A549 (cell line): ENCODE measurements around the gene ATP6V0A4.

Experiments used
- BHLHE40 ChIP-seq: IDR thresholded peaks from 2 replicates; pipeline ENCODE4 v1.6.1; 2012; ENCODE audit warnings: low read depth, low read length, inconsistent platforms
- CHD2 ChIP-seq: fragments of 150-350 bp; IDR thresholded peaks from 2 replicates; pipeline ENCODE4 v1.6.1; 2014; ENCODE audit warnings: low read length; ENCODE audit not compliant: partially characterized antibody
- HOXA7 ChIP-seq: fragments of 250-450 bp; sonication (Bioruptor Pico); IDR thresholded peaks from 2 replicates; pipeline ENCODE4 v1.5.0; 2020; ENCODE audit warnings: mild to moderate bottlenecking, moderate library complexity
- RAD21 ChIP-seq, 2 experiments: fragments of >200 bp in 1 of 2; sonication (Bioruptor Twin) in 1 of 2; formaldehyde crosslinking in 1 of 2; IDR thresholded peaks in 1 of 2; conservative IDR thresholded peaks in 1 of 2; 2 replicates in 1 of 2; 3 replicates in 1 of 2; pipeline ENCODE4 v1.6.1; 2012 to 2018; ENCODE audit warnings: inconsistent platforms in 1 of 2
- SMC3 ChIP-seq: fragments of >200 bp; sonication (Bioruptor Twin); formaldehyde crosslinking; IDR thresholded peaks from 3 replicates; pipeline ENCODE4 v1.6.1; 2018; ENCODE audit warnings: inconsistent platforms
- SREBF2 ChIP-seq: fragments of 450-650 bp; IDR thresholded peaks from 2 replicates; pipeline ENCODE4 v1.6.1; 2014; ENCODE audit warnings: mild to moderate bottlenecking, moderate library complexity
- TF ChIP-seq, protein P1 (sequence below): fragments of >200 bp; sonication (Bioruptor Twin); formaldehyde crosslinking; IDR thresholded peaks from 3 replicates; pipeline ENCODE4 v1.5.1; 2016

DNA sequence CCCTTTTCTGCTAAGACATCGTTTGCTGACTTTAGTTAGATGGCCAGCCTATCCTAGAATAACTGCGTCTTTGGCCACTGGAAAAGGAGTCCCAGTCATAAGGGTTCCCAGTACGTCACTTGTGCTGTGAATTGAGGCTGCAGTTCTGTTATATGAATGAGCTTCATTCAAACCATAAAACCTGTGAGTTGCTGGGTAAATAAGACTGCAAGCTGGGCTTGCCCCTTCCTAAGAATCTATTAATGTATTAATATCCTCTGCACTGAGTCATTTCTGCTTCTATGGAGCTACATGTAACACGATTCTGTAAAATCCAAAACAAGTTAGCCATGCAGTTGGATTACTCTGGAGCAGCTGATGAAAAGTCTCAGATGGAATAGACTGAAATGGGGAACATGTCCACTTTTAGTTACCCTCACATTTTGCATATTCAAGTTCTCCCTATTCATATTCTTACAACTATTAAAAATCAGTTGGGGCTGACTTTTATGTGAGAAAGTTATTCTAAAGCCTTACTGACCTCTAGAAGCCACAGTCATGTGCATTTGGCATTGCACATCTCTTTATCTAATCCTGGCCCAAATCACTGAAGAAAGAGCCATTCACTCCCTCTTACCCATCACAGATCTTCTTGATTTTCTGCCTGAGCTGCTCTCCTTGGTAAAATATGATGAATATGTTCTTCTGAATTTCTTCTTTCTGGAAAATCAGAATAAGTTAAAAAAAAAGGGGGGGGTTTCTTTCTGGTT lies 42.0 kb downstream of the ATP6V0A4 start:
- TF ChIP-seq SREBF2 (no peak), RAD21 (conservative IDR thresholded peaks at IDR 0.05 in 1 of 2, IDR thresholded peaks at IDR 0.05 in 1 of 2) (no peak), SMC3 (no peak), CHD2 (no peak), HOXA7 (CRISPR knock-in tag) (no peak), BHLHE40 (no peak)
- TF ChIP-seq, protein P1, sequence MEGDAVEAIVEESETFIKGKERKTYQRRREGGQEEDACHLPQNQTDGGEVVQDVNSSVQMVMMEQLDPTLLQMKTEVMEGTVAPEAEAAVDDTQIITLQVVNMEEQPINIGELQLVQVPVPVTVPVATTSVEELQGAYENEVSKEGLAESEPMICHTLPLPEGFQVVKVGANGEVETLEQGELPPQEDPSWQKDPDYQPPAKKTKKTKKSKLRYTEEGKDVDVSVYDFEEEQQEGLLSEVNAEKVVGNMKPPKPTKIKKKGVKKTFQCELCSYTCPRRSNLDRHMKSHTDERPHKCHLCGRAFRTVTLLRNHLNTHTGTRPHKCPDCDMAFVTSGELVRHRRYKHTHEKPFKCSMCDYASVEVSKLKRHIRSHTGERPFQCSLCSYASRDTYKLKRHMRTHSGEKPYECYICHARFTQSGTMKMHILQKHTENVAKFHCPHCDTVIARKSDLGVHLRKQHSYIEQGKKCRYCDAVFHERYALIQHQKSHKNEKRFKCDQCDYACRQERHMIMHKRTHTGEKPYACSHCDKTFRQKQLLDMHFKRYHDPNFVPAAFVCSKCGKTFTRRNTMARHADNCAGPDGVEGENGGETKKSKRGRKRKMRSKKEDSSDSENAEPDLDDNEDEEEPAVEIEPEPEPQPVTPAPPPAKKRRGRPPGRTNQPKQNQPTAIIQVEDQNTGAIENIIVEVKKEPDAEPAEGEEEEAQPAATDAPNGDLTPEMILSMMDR = no peak
